ENCODE results near the gene USP38. TPM values are rescaled to one million over a fixed set of nuclear protein-coding genes. Genes with fewer than 3 reads are reported as not detected.

The USP38 gene
- total RNA-seq, 6 donors from 2014 or later: 14.7 to 41.7 (median 23.4) TPM

DNA sequence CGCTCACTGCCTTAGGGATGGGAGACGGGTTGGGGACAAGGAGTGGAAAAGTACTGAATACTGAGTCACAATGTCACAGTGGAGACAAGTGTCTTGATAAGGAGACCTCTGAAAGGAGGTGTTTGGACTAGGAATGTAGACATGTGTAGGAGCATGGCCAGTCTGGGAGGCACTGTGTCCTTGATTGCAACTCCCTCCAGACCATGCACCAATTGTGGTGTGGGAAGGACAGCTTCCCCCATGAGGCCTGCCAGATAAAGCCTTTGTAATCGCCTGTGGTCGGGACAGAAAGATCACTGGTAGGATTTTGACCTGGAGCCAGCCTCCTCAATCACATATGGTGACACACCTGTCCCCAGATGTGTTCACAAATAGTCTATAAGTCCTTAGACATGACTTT is 64.1 kb downstream of the USP38 start:
- 94 to 95% methylated on average over 4 of the region's 4 CpGs for WGBS, 2 donors
- TF ChIP-seq POLR2AphosphoS5 (IDR thresholded peaks at IDR 0.05) (no peak), EP300 (IDR thresholded peaks at IDR 0.05) (no peak)

DNA sequence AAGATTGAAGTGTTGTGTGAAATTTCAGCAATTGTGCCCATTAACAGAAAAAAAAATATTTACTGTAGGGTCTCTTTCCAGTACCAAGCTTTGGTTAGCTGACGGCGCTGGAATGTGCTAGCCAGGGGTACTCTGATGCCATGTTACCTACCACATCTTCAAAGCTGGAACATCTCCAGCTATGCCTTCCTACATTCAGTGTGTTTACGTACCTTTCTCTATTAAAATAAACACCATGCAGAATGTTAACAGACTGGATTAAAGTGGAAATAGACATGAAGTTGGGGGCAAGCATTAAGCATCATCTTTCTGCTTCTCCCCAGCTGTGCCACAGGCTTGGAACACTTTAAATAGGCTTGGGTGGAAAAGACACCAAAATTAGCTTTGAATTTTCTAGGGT is 65.9 kb downstream of the USP38 start:
- Histone ChIP-seq H3K27ac (no peak overlapping the region), H3K4me3 (no peak overlapping the region), H3K4me1 (no peaks in the 10 kb centered on the region), H3K27me3 (no peaks in the 10 kb centered on the region), H3K9me3 (no peaks in the 10 kb centered on the region), H3K36me3 (no peaks in the 10 kb centered on the region)
- WGBS, 2 donors: 54 to 63% methylated on average over 3 of the region's 3 CpGs
- no peak for DNase-seq
- no peak for ATAC-seq (ENCODE audit: low FRiP score in 2 of 2)
- TF ChIP-seq POLR2A (IDR thresholded peaks at IDR 0.05): no peak
- TF ChIP-seq CTCF (IDR thresholded peaks at IDR 0.05): no peak
- no peak for TF ChIP-seq POLR2AphosphoS5 (IDR thresholded peaks at IDR 0.05)
- no peak for TF ChIP-seq EP300 (IDR thresholded peaks at IDR 0.05)

More for the DNA sequence above, 64.1 kb downstream of the USP38 start:
- DNase-seq (no peak), ATAC-seq (ENCODE audit: low FRiP score in 2 of 2) (no peak)
- Histone ChIP-seq H3K4me3 (no peak overlapping the region), H3K27ac (no peak overlapping the region), H3K36me3 (no peaks in the 10 kb centered on the region), H3K27me3 (no peaks in the 10 kb centered on the region), H3K9me3 (no peaks in the 10 kb centered on the region), H3K4me1 (no peaks in the 10 kb centered on the region)

DNA sequence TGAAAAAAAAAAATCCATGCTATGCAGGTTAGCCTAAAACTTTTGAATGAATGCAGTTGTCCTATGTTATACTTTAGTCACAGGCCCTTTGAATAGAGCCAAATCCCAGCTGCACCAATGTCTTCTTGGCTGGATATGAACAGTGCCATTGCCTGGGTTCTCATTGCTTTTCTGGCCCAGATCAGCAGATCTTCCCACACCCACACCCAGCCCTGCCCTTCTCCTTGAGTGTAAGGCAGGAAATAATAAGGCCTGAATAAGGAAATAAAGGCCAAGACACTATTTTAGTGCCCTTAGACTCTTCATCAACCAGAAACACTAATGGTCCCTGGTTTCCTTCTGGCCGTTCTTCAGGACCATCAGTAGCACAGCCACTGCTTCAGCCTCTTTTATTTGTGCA is 66.6 kb downstream of the USP38 start:
- 81% methylated on average over 1 of the region's 1 CpG for WGBS, 2 donors
- TF ChIP-seq POLR2A (IDR thresholded peaks at IDR 0.05): no peak
- TF ChIP-seq CTCF (IDR thresholded peaks at IDR 0.05): no peak
- no peak for TF ChIP-seq POLR2AphosphoS5 (IDR thresholded peaks at IDR 0.05)
- TF ChIP-seq EP300 (IDR thresholded peaks at IDR 0.05): no peak
- Histone ChIP-seq H3K4me1 (no peaks in the 10 kb centered on the region), H3K27ac (no peak overlapping the region), H3K36me3 (no peaks in the 10 kb centered on the region), H3K9me3 (no peaks in the 10 kb centered on the region), H3K27me3 (no peaks in the 10 kb centered on the region), H3K4me3 (no peak overlapping the region)
- DNase-seq (no peak), ATAC-seq (ENCODE audit: low FRiP score in 2 of 2) (no peak)

GRCh38 chr4:143251779-143252178 is 67.1 kb downstream of the USP38 start:
- TF ChIP-seq CTCF (IDR thresholded peaks at IDR 0.05) (no peak), EP300 (IDR thresholded peaks at IDR 0.05) (no peak), POLR2A (IDR thresholded peaks at IDR 0.05) (no peak), POLR2AphosphoS5 (IDR thresholded peaks at IDR 0.05) (no peak)
- Histone ChIP-seq H3K9me3 (no peaks in the 10 kb centered on the region), H3K4me1 (no peaks in the 10 kb centered on the region), H3K4me3 (no peak overlapping the region), H3K27me3 (no peaks in the 10 kb centered on the region), H3K27ac (no peak overlapping the region), H3K36me3 (no peaks in the 10 kb centered on the region)
- WGBS, 2 donors: 0% methylated on average over 1 of the region's 1 CpG
- no peak for DNase-seq
- ATAC-seq (ENCODE audit: low FRiP score in 2 of 2): no peak

DNA sequence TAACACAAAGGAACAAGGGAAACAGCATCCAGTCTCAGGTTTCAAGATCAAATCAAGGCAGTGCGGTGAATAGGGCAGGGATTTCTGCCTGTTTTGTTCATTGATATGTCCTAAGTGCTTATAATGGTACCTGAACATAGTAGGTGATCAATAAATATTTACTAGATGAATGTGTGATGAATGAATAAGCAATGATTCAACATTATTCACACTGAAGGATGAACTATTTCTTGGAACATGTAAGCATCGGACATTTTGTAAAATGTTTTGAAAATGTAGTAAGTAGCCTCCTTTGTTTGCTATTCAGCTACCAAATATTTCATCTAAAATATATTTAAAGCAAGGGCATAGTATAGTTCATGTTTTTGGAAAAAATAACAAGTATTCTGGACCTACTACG is 67.8 kb downstream of the USP38 start:
- H3K27ac ChIP-seq: no peak overlapping the region
- ATAC-seq (ENCODE audit: low FRiP score in 2 of 2) (no peak), DNase-seq (no peak)
- H3K9me3 ChIP-seq: no peaks in the 10 kb centered on the region
- no peak overlapping the region for H3K4me3 ChIP-seq
- 96 to 97% methylated on average over 3 of the region's 3 CpGs for WGBS, 2 donors
- TF ChIP-seq CTCF (IDR thresholded peaks at IDR 0.05) (no peak), EP300 (IDR thresholded peaks at IDR 0.05) (no peak), POLR2A (IDR thresholded peaks at IDR 0.05) (no peak), POLR2AphosphoS5 (IDR thresholded peaks at IDR 0.05) (no peak)
- no peaks in the 10 kb centered on the region for H3K27me3 ChIP-seq
- no peaks in the 10 kb centered on the region for H3K36me3 ChIP-seq
- H3K4me1 ChIP-seq: no peaks in the 10 kb centered on the region
